Activated T-helper 2 cell treated with anti-CD3 and anti-CD28 coated beads, Interferon-gamma antibody, Interleukin-2, Interleukin-4, amounts not matched to agents 10 μg/mL and 5 μg/mL and 100 μg/mL, durations not matched to agents 14 hours and 24 hours and 36 hours (primary cell): Measurements from ENCODE around the gene PVRIG. TPM values are rescaled to one million over a fixed set of nuclear protein-coding genes. Genes with fewer than 3 reads are reported as not detected.
A peak's percentile ranks its signal among the peaks of the same experiment; 100 is the strongest.
"Not testable (repeated sequence)": the region's sequence is repeated elsewhere in the genome, so short reads cannot be mapped to it uniquely, and the experiment has no call there.

ENCODE experiments used
- DNase-seq: peaks from one replicate; pipeline ENCODE4 v3.0.0; 2021; ENCODE audit warnings: low spot score
- H3K27ac Mint-ChIP-seq: one replicate; pipeline ENCODE4 v1.8.0; 2021; ENCODE audit warnings: mixed read lengths
- H3K27me3 Mint-ChIP-seq: one replicate; pipeline ENCODE4 v1.8.0; 2021; ENCODE audit warnings: low read depth, mixed read lengths
- H3K36me3 Mint-ChIP-seq: one replicate; pipeline ENCODE4 v1.8.0; 2021; ENCODE audit warnings: low read depth, mixed read lengths
- H3K4me1 Mint-ChIP-seq: one replicate; pipeline ENCODE4 v1.8.0; 2021; ENCODE audit warnings: low read depth, mixed read lengths
- H3K4me3 Mint-ChIP-seq: one replicate; pipeline ENCODE4 v1.8.0; 2021; ENCODE audit warnings: low read depth, mild to moderate bottlenecking, moderate library complexity, mixed read lengths
- H3K9me3 Mint-ChIP-seq: one replicate; pipeline ENCODE4 v1.8.0; 2021; ENCODE audit warnings: mixed read lengths
- intact Hi-C: fragments of 100-400 bp; cut with micrococcal nuclease; formaldehyde crosslinking; loops from one replicate; pipeline ENCODE4 v1.15.1; 2023
- total RNA-seq: library from RNA; stranded (reverse); gene quantifications from 2 replicates; pipeline ENCODE4 v1.2.3, GENCODE V29; 2022

The PVRIG gene
- total RNA-seq, 1 donor from 2014 or later: 18.7 TPM

DNA sequence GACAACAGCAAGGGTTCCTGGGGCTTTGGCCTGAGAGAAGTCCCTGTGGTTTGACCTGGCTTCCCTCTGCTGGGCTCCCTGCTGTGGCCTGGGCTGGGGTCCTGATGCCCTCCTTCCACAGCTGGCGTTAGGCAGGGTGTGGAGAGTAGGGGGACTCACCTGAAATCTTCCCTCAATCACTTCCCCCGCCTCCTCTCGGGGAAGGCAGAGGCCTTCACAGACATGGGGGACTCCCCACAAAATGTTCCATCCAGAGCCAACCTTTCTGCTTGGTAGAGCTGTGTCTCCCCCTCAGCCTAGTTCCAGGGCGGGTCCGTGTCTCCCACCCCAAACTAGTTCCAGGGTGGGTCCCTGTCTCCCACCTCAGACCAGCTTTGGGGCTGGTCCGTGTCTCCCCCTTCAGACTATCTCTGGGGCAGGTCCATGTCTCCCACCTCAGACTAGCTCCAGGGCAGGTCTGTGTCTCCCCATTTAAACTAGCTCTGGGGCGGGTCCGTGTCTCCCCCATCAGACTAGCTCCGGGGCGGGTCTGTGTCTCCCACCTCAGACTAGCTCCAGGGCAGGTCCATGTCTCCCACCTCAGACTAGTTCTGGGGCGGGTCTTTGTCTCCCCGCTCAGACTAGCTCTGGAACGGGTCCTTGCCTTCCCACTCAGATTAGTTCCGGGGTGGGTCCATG is 2.2 kb downstream of the PVRIG start:
- peaks cover 58% of the 10 kb centered on the region for H3K36me3 Mint-ChIP-seq
- peaks cover 49% of the 10 kb centered on the region for H3K4me1 Mint-ChIP-seq
- peak overlapping the region; percentile 94 for H3K4me3 Mint-ChIP-seq
- intact Hi-C loops: no loop called here
- peak overlapping the region; percentile 97 for H3K27ac Mint-ChIP-seq
- no peaks in the 10 kb centered on the region for H3K27me3 Mint-ChIP-seq
- no peaks in the 10 kb centered on the region for H3K9me3 Mint-ChIP-seq
- no peak for DNase-seq

DNA sequence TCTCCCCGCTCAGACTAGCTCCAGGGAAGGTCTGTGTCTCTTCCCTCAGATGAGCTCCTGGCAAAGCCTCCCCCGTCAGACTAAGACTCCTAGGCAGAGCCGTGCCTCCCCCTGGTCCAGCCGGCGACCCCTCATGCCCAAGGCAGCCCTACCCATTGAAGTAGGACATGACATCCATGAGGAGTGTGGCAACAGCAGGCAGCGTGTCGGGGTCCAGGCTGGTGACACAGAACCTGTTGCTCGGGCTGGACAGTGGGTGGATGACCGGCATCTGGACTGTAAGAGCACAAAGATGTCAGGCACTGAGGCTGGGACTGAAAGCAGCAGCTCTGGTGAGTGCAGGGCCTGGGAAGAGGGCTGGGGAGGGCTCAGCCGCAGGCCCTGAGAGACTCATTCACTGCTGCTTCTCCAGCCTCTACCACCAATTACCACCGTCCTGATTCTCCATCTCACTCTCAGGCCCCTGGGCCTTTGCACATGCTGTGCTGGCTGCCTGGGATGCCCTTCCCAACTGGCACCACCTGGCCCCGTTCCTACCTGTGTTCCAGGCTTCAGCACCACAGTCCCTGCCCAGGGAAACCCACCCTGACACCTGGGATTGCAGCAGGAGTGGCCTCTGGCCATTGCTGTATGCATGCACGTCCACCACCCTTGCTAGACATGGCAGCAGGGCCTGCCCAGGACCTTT is 2.8 kb downstream of the PVRIG start:
- H3K9me3 Mint-ChIP-seq: no peaks in the 10 kb centered on the region
- peaks cover 61% of the 10 kb centered on the region for H3K36me3 Mint-ChIP-seq
- DNase-seq: no peak
- peaks cover 42% of the 10 kb centered on the region for H3K4me1 Mint-ChIP-seq
- H3K27me3 Mint-ChIP-seq: no peaks in the 10 kb centered on the region
- peak overlapping the region; percentile 94 for H3K4me3 Mint-ChIP-seq
- intact Hi-C loops: no loop called here
- peak overlapping the region; percentile 97 for H3K27ac Mint-ChIP-seq

DNA sequence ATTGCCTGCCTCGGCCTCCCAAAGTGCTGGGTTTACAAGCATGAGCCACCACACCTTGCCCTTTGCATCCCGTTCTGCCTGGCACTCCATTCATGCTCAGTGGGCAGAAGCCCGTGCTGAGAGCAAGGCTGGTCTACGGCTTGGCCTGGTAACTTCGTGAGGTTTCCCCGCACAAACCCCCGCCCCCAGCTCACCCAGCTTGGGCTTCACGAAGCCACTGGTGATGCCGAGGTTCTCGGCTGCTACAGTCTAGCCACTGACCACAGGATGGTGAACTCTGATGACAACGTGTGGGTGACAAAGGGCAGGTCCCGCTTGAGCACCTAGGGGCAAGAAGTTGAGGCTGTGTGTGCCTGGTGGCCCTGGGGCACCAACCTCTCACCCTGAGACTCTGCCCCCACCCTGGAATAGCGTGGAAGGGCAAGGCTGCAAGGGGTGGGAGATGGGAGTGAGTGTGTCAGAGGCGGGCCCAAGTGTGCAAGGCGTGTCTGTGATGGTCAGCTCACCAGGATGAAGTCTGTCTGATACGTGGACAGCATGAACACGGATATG is 3.7 kb downstream of the PVRIG start:
- peaks cover 41% of the 10 kb centered on the region for H3K4me1 Mint-ChIP-seq
- H3K9me3 Mint-ChIP-seq, intact Hi-C loops, H3K27me3 Mint-ChIP-seq, DNase-seq: not testable (repeated sequence)
- peak overlapping the region; percentile 97 for H3K27ac Mint-ChIP-seq
- H3K36me3 Mint-ChIP-seq: peaks cover 65% of the 10 kb centered on the region
- peak overlapping the region; percentile 94 for H3K4me3 Mint-ChIP-seq

DNA sequence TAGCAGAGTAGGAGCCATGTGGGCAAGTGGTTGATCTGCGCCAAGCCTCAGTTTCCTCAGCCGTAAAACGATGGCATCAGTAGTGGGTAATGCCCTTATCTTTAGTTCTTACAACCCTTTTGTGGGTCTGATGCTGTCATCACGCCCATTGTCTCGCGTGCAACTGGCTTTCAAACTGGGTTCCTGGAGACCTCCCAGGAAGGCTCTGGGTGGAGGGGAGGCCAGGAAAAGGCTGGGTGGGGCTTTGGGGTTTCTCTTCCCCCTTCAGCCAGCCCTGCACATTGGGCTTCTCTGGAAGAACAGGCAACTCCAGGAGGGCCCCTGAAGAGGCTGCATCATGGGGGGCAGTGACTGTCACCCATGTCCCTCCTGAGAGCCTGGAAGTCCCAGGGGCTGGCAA is 5.1 kb downstream of the PVRIG start:
- H3K4me3 Mint-ChIP-seq: not testable (repeated sequence)

DNA sequence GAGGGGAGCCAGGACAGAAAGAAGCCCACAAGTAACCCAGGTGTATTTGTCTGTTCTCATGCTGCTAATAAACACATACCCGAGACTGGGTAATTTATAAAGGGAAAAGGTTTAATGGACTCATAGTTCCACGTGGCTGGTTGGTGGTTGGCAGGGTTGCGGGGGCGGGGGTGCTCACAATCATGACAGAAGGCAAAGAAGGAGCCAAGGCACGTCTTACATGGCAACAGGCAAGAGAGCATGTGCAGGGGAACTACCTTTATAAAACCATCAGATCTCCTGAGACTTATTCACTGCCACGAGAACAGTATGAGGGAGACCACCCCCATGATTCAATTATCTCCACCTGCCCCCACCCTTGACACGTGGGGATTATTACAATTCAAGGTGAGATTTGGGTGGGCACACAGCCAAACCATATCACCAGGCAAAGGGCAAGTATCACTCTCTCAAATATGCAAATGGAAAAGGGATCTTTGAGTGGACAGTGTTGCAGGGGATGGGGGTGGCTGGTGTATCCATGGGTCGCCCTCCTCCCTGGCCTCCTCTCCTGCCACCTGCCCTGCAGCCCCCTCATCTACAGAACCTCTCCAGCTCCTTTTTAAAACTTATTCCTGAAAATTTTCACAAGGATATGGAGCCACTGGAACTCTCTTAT is 15.0 kb downstream of the PVRIG start:
- H3K9me3 Mint-ChIP-seq, intact Hi-C loops, DNase-seq, H3K4me1 Mint-ChIP-seq, H3K27me3 Mint-ChIP-seq, H3K27ac Mint-ChIP-seq, H3K4me3 Mint-ChIP-seq: not testable (repeated sequence)
- peaks cover 42% of the 10 kb centered on the region for H3K36me3 Mint-ChIP-seq

More for the DNA sequence above, 5.1 kb downstream of the PVRIG start:
- peaks cover 59% of the 10 kb centered on the region for H3K36me3 Mint-ChIP-seq
- H3K4me1 Mint-ChIP-seq: peaks cover 30% of the 10 kb centered on the region
- H3K27me3 Mint-ChIP-seq, intact Hi-C loops, H3K9me3 Mint-ChIP-seq, DNase-seq: not testable (repeated sequence)
- H3K27ac Mint-ChIP-seq: peak overlapping the region; percentile 58

DNA sequence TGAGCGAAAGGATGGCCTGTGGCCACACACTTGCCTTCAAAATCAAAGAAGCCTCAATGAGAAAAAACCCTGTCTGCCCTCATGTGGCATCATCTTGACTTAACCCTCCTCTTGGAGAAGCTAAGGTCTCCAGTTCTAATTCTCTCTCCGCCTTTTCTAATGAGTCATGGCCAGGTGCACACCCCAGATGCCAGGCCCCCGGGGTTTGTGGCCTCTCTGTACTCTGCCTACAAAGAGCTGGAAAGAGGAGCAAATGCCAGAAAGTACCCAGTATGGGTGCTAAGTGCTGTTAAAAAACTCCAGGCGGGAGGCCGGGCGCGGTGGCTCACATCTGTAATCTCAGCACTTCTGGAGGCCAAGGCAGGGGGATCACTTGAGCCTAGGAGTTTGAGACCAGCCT is 20.2 kb downstream of the PVRIG start:
- Mint-ChIP-seq H3K36me3 (peaks cover 14% of the 10 kb centered on the region), H3K4me1 (peaks cover 11% of the 10 kb centered on the region)
- H3K9me3 Mint-ChIP-seq, intact Hi-C loops, H3K4me3 Mint-ChIP-seq, DNase-seq, H3K27me3 Mint-ChIP-seq, H3K27ac Mint-ChIP-seq: not testable (repeated sequence)

DNA sequence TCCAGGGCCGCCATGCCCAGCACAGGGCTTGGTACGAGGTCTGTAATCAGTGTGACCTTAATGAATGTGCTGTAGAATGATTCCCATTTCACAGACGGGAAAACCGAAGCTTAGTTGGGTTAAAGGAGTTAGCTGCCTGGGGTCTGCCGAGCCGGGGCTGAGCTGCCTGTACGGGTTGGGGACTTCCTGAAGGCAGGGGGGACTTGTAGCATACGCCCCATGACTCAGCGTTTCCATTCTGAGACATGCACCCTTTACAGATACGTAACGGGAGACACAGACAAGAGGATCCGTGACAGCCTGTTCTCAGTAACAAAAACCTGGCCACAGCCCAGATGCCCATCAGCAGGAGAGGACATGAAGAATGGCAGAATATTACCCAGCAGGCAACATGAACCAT is 23.6 kb downstream of the PVRIG start:
- Mint-ChIP-seq H3K27ac (peak overlapping the region; percentile 83), H3K4me1 (peaks cover 16% of the 10 kb centered on the region)
- peak; percentile 40 for DNase-seq
- intact Hi-C loops, H3K27me3 Mint-ChIP-seq, H3K4me3 Mint-ChIP-seq, H3K9me3 Mint-ChIP-seq, H3K36me3 Mint-ChIP-seq: not testable (repeated sequence)

DNA sequence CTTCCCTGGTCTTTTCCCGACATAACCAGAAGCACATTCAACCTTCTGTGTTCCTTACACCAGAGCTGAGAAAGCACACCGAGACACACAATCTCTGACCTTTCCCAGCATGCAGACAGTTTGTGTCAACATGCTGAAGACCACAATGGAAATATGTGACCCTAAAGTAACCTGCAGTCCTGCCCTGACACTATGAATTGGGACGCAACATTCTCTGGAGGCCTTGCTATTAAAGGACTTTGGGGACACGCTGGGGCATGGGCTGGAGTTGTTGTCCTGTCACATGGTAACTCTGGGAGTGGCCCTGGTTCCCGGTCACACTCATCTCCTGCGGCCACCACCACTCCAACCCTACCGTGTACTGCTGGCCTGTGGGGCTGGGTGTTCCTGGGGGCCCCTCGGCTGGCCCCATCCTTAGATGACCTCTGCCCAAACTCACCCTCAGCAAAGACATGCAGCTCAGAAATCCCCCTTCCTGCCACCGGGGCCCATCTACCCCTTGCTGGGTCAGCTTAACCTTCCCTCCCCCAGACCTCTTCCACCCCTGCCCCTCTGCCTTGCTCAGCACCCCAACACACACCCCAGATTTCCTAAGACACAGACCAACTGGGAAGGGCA is 25.3 kb downstream of the PVRIG start:
- peaks cover 14% of the 10 kb centered on the region for H3K4me1 Mint-ChIP-seq
- DNase-seq, H3K4me3 Mint-ChIP-seq, H3K27me3 Mint-ChIP-seq, H3K9me3 Mint-ChIP-seq, H3K27ac Mint-ChIP-seq, intact Hi-C loops, H3K36me3 Mint-ChIP-seq: not testable (repeated sequence)

DNA sequence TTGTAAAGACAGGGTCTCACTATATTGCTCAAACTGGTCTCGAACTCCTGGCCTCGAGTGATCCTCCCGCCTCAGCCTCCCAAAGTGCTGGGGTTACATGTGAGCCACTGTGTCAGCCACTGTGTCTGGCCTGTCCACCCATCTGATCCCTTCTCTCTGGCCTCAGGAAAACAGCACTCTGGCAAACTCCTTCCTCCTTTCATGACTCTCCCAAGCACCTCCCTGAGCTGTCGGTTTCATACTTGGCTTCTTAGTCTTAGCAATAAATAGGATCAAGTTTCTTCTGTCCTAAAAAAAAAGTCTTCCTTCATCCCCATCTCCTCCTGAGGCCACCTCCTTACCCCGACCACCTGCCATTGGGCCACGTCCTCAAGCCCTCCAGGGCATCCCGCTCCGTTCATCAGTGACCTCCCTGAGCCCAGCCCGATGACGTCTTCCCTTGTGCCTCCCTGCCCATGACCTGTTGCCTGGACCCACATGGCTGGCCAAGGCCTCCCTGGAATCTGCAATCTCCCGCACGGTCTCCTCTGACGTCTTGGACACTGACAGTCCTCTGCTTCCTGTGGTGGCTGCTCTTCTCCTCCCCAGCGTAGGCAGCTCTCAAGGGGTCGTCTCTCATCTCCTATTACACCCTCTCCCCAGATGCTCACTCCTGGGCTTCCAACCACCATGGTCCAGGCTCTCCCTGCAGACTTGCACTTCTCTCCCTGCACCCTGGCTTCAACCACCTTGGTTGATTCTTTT is 26.5 kb downstream of the PVRIG start:
- intact Hi-C loops, H3K27me3 Mint-ChIP-seq, H3K9me3 Mint-ChIP-seq, DNase-seq, H3K36me3 Mint-ChIP-seq, H3K27ac Mint-ChIP-seq, H3K4me3 Mint-ChIP-seq: not testable (repeated sequence)
- H3K4me1 Mint-ChIP-seq: peaks cover 14% of the 10 kb centered on the region

DNA sequence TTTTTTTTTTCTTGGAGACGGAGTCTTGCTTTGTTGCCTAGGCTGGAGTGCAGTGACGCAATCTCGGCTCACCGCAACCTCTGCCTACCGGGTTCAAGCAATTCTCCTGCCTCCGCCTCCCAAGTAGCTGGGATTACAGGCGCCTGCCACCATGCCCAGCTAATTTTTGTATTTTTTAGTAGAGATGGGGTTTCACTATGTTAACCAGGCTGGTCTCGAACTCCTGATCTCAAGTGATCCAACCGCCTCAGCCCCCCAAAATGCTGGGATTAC is 27.1 kb downstream of the PVRIG start:
- H3K9me3 Mint-ChIP-seq, DNase-seq, H3K27ac Mint-ChIP-seq, H3K27me3 Mint-ChIP-seq, H3K4me3 Mint-ChIP-seq, H3K36me3 Mint-ChIP-seq, intact Hi-C loops: not testable (repeated sequence)
- peaks cover 14% of the 10 kb centered on the region for H3K4me1 Mint-ChIP-seq

DNA sequence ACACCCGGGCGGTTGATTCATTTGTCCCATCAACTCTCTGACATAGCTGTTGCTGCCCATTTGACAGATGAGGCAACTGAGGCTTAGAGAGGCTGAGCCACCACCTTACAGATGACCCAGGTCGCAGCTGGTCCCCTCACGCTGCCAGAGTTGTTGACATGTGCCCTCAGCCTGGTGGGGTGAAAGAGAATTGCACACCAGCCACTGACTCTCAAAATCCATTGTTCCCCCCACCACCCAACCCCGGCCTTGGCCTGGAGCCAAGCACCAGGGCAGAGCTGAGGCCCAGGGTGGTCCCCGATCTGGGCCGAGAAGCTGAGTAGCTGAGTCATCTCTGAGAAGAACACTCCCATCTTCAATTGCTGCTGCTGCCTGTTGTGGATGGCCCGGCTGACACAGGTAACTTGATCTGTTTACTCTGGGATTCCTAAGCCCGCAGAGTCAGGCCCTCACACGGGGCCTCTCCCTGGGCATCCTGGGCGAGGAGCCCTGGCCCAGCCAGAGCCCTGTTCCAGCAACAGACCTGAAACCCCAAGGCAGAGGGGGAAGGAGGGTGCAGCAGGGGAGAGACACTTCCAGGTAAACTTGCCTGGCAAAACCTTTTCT is 27.5 kb downstream of the PVRIG start:
- intact Hi-C loops: no loop called here
- peaks cover 3% of the 10 kb centered on the region for H3K36me3 Mint-ChIP-seq
- no peak overlapping the region for H3K4me3 Mint-ChIP-seq
- no peak overlapping the region for H3K27ac Mint-ChIP-seq
- H3K4me1 Mint-ChIP-seq: peaks cover 14% of the 10 kb centered on the region
- H3K9me3 Mint-ChIP-seq: no peaks in the 10 kb centered on the region
- no peak for DNase-seq
- no peaks in the 10 kb centered on the region for H3K27me3 Mint-ChIP-seq

DNA sequence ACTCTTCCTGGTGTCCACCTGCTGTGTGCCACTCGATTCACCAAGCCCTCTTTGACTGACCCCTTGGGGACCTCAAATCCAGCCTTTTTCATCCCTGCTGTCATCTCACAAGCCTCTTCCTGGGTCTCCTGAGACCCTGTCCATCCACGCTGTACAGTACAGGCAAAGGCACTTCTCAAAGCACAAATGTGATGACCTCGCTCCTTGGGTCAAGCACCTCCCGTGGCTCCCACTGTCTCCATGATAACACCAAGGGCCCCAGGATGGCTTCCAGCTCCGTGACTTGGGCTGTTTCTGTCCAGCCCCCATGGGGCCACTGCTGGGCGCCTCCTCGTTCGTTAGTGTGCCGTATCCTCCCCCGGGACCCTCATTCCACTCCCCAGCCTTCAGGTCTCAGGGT is 28.7 kb downstream of the PVRIG start:
- H3K4me3 Mint-ChIP-seq: no peak overlapping the region
- peaks cover under 1% of the 10 kb centered on the region for H3K36me3 Mint-ChIP-seq
- no peak overlapping the region for H3K27ac Mint-ChIP-seq
- no peaks in the 10 kb centered on the region for H3K9me3 Mint-ChIP-seq
- H3K27me3 Mint-ChIP-seq: no peaks in the 10 kb centered on the region
- intact Hi-C loops: no loop called here
- no peak for DNase-seq
- H3K4me1 Mint-ChIP-seq: peaks cover 8% of the 10 kb centered on the region
